GM18867 (cell line): ENCODE results near the gene PWP2.
A peak's percentile ranks its signal among the peaks of the same experiment; 100 is the strongest.
"Not testable (repeated sequence)": the region's sequence is repeated elsewhere in the genome, so short reads cannot be mapped to it uniquely, and the experiment has no call there.

Experiments used
- ATAC-seq: cut with Tn5 transposase; IDR thresholded peaks from one replicate; pipeline ENCODE4 v1.9.1; 2021; ENCODE audit warnings: mild to moderate bottlenecking, moderate library complexity; ENCODE audit not compliant: unreplicated experiment

The PWP2 gene

GRCh38 chr21:44082648-44083440, 24.4 kb upstream of the PWP2 start:
- ATAC-seq, result no peak

GRCh38 chr21:44083631-44084291, 23.4 kb upstream of the PWP2 start:
- ATAC-seq, result no peak

DNA sequence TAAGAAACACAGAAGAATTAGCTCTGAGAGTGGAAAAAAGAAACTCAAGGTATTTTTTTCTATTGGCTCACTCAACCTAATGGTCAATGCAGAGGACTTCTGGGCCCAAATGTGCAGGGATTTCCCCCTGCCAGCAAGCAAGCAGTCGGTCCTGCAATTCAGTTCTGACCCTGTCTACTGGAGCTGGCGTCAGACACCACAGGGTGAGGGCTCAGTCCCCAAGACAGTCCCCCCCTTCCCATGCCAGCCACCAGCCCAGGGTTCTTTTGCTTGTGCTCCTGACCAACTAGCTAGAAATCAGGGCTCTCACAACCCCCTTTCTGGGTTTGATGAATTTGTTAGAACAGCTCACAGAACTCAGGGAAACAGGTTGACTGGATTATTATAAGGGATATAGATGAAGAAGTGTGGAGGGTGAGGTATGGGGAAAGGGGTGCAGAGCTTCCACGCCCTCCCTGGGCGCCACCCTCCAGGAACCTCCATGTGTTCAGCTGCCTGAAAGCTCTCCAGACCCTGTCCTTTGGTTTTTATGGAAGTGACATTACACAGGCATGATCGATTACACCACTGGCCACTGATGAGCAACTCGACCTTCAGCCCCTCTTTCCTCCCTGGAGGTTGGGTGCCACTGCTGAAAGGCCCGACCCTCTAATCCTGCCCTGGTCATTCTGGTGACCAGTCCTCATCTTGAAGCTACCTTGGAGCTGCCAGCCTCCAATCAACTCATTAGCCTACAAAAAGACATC, 22.5 kb upstream of the PWP2 start:
- ATAC-seq, result no peak

GRCh38 chr21:44085491-44086321, 21.5 kb upstream of the PWP2 start:
- ATAC-seq, result no peak

DNA sequence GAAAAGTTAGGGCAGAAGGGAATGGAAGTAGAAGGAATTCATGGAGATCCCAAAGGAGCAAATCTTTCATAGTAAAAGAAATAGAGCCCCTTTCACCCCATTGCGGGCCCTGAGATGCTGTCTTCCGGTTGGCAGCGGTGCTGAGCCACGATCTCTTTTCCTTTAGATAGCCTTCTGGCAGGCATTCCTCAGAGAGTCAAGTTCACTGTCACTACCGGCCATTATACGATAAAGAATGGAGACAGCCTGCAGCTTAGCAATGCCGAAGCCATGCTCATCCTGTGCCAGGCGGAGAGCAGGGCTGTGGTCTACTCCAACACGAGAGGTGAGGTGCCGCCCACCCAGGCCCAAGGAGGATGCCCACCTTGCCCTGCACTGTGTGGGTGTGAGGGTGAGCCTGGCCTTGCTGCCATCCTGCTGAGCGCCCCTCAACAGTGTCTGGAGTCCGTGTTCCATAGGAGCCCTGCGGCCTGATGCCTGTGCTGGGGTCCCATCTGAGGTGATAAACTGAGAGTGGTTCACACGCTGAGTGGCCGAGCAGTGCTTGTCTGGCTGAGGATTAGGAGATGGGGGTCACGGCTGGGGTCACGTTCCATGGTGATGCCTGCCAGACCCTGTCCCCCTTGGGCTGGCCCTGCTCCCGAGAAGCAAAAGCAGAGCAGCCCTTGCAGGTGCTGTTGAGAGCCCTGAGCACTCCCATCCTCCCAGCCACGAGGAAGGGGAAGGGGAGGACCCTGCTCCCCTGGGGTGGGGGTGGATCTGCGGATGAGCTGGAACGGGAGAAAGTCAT, 20.4 kb upstream of the PWP2 start:
- ATAC-seq, result no peak

DNA sequence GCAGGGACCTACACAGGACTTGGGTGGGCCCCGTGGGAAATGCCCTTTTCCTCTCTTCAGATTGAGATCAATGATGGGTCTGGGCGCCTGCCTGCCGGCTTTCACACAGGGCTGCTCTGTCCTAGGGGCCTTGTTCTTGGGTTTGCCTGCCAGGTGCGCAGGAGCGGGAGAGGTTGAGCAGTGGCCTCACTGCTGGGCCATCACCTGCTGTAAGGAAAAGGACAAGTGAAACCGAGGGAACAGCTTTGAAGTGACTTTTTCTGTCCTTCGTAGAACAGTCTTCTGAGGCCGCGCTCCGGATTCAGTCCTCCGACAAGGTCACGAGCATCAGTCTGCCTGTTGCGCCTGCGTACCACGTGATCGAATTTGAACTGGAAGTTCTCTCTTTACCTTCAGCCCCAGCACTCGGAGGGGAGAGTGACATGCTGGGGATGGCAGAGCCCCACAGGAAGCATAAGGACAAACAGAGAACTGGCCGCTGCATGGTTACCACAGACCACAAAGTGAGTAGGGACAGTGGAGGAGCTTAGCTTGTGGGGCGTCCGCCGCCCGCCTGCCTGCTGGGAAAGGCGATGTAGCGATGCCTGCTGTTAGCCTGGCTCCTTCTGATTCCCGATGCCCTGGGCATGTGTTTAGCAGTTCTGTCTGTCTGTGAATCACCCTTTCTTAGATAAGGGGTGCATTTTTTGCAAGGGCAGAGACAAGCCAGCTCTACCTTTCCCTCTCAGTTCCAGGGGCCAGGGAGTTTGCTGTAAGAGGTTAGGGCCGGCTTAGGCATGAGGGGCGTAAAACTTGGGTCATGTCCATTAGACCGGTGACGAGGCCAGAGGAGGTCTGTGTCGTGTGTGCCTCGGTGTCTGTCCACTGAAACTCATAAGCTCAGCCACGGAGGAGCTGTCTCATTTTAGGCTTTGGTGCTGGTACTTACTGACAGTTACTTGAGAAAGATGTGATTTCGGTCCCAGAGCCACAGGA, 19.5 kb upstream of the PWP2 start:
- no peak for ATAC-seq

- no peak for ATAC-seq
Observed at GRCh38 chr21:44088401-44088780, 18.8 kb upstream of the PWP2 start.

DNA sequence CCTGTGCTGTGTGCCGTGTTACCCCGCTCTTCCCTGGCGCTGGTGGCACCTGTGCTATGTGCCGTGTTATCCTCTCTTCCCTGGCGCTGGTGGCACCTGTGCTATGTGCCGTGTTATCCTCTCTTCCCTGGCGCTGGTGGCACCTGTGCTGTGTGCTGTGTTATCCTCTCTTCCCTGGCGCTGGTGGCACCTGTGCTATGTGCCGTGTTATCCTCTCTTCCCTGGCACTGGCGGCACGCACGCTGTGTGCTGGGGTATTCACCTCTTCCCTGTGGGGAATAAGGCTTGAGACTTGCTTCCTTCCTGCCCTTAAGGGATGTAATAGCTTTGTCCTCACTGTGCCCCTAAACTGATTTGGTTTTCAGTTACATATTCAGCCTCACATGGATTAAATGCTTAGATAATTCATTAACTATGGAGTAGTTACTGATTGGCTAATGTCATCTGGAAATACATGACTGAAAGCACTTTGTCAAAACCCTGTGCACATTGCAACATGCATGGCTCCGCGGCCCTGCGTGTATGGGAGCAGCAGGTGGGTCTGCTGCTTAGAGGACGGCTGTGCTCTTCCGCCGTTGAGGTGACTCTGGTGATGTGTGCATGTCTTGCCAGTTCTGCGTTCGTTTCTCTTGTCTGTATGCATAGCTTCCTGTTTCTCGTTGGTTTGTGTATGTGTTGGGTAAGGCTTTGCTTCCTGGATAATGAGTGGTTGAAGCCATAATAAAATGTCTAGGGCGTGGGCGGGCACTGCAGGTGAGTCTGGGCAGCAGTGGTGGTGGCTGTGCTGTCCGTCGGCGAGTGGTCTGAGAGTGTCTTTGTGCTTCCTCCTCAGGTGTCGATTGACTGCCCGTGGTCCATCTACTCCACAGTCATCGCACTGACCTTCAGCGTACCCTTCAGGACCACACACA, 17.9 kb upstream of the PWP2 start:
- no peak for ATAC-seq

GRCh38 chr21:44090325-44090724, 16.9 kb upstream of the PWP2 start:
- ATAC-seq, result no peak

DNA sequence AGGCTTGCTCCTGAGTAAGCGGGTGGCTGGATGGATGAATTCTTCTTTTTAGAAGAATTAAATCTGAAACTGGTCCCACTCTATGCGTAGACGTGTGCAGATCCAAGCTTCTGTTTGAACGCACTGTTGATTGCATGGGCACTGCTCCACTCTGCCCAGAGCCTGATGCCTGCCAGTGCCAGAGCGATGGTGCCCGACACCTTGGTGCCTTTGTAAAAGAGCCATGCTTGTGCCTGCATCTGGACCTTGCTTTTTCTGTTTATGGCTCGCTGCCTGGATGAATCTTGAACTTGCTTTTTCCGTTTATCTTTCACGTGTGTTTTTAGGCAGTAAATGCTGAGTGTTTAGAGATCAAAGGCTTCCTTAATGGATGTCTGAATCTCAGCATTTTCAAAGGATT, 15.0 kb upstream of the PWP2 start:
- no peak for ATAC-seq

- no peak for ATAC-seq
Observed at GRCh38 chr21:44093761-44094160, 13.4 kb upstream of the PWP2 start.

- no peak for ATAC-seq
Observed at GRCh38 chr21:44094832-44095231, 12.4 kb upstream of the PWP2 start.

DNA sequence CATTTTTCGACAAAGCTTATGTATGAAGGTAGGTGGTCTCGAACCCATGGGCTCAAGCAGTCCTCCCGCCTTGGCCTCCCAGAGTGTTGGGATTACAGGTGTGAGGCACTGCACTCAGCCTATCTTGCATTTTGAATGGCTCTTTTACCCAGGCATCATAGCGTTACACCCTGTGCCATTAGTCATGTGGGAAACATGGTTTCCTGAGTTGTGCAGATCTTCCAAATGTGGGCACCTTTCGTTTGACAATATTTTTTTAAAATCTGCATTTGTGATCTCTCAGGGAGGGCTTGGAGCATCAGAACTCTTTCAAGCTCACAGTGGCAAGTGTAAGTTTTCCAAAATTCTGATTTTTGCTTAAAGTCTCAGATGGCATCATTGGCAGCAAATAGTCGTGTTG, 8.7 kb upstream of the PWP2 start:
- not testable (repeated sequence) for ATAC-seq

DNA sequence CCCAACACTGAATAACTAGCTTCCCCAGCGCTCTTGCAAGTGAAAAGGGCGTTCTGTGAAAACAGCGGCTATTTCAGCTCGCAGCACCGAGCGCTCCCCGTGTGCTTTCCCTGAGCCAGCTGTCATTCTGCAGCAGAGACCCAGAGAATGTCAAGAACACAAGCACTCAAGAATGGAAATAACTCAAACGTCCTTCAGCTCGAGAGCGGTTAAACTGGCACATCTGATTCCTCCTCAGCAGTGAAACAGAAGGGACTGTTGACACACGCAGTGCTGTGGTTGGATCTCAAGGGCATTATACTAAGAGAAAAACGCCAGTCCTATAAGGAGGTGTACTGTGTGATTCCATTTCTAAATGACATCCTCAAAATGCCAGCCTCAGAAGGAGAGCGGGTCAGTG, 8.2 kb upstream of the PWP2 start:
- not testable (repeated sequence) for ATAC-seq

DNA sequence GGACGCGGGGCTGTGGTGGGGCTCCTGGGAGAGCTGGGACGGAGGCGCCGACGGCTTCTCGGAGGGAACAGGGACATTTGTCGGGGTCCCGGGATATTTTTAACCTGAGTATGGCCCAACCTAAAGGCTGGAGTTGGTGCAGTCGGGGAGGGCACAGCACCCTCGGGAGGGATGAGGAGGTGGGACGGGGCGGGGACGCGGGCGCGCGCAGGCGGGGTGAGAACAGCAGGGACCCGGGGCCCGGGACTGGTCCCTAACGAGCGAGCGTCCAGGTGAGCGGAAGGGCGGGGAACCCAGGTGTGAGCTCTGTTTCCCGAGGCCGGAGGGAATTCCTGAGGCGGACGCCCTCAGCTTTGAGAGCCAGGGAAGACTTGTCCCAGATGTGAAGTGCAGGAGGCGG, 390 bp downstream of the PWP2 start:
- peak; percentile 11 for ATAC-seq

DNA sequence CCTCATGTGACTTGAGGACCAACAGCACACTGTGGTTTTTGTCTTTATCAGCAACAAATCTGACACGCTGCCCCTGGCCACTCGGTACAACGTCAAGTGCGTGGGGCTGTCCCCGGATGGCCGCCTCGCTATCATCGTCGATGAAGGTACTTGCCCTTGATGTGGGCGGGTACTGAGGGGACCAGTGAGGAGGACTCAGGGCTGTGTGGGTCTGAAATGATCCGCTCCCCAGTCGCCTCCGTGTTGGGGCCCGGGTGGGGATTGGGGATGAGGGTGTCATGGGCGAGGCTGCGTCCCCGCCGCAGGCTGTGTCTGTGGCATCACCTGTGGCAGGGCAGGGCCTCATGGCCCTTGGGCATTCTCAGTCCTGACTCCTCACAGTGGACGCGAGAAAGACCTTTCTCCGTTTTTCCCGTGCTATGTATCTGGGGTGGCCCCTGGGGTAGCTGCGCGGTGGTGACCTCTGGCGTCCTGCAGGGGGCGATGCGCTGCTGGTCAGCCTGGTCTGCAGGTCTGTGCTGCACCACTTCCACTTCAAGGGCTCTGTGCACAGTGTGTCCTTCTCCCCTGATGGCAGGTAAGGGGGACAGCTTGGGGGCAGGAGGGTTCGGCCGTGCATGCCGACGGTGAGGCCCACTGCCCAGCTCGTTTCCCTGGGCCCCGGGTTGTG, 6.6 kb downstream of the PWP2 start:
- not testable (repeated sequence) for ATAC-seq

DNA sequence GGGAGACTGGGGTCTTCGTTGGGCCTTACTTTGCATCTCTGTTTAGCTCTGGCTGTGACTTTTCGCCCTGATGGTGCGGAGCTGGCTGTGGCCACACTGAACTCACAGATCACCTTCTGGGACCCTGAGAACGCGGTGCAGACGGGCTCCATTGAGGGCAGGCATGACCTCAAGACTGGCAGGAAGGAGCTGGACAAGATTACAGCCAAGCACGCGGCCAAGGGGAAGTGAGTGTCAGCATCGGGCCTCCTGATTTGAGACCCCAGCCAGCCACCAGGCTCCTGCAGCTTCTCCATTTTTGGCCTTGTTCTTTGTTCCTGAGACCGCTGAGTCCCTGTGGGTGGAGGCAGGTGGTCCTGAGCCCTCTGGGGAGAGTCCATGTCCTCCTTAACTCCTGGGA, 14.9 kb downstream of the PWP2 start:
- not testable (repeated sequence) for ATAC-seq
